ENCODE measurements around the gene NCAM2.

Gene NCAM2

GRCh38 chr21:21230672-21231071, 232.5 kb downstream of the NCAM2 start:
- no peak overlapping the region for H4K91ac ChIP-seq (ENCODE audit: low read length)
- DNase-seq: no peak

GRCh38 chr21:21231913-21232312, 233.7 kb downstream of the NCAM2 start:
- H4K8ac ChIP-seq (ENCODE audit: low read length): no peak overlapping the region
- H2BK12ac ChIP-seq (ENCODE audit: low read length in 2 of 2): no peak overlapping the region
- no peak overlapping the region for H2BK5ac ChIP-seq (ENCODE audit: low read depth, low read length, poor library complexity, severe bottlenecking)
- H3K23ac ChIP-seq (ENCODE audit: low read length in 2 of 2): no peak overlapping the region
- no peaks in the 10 kb centered on the region for H3K9me3 ChIP-seq (ENCODE audit: control insufficient read depth, low read length)
- H3K4me2 ChIP-seq (ENCODE audit: low read length, poor library complexity, severe bottlenecking): no peak overlapping the region
- H3K36me3 ChIP-seq (ENCODE audit: control insufficient read depth in 1 of 2, insufficient read depth in 2 of 2, low read depth in 1 of 2, low read length in 2 of 2): no peaks in the 10 kb centered on the region
- H3K4me1 ChIP-seq (ENCODE audit: control insufficient read depth, insufficient read depth, low read depth, low read length): no peaks in the 10 kb centered on the region
- H3K27me3 ChIP-seq (ENCODE audit: control insufficient read depth in 1 of 2, insufficient read depth in 1 of 2, low read length in 2 of 2): no peaks in the 10 kb centered on the region
- H3K14ac ChIP-seq (ENCODE audit: low read length in 2 of 2): no peak overlapping the region
- WGBS: 63% methylated on average over 1 of the region's 1 CpG
- H3K18ac ChIP-seq (ENCODE audit: low read depth in 1 of 2, low read length in 2 of 2): no peak overlapping the region
- H2AFZ ChIP-seq (ENCODE audit: low read depth, low read length): no peak overlapping the region
- H3K4ac ChIP-seq (ENCODE audit: low read depth in 1 of 2, low read length in 2 of 2): no peak overlapping the region
- H3K27ac ChIP-seq (ENCODE audit: low read length, poor library complexity, severe bottlenecking): no peak overlapping the region
- DNase-seq: no peak
- no peaks in the 10 kb centered on the region for H3K79me1 ChIP-seq (replicated peaks; ENCODE audit: low read length, poor library complexity, severe bottlenecking)
- H3K9ac ChIP-seq (ENCODE audit: low read length): no peak overlapping the region
- H4K91ac ChIP-seq (ENCODE audit: low read length): no peak overlapping the region
- H2AK5ac ChIP-seq (ENCODE audit: low read length, severe bottlenecking): no peak overlapping the region
- no peak overlapping the region for H2BK15ac ChIP-seq (ENCODE audit: low read depth, poor library complexity, severe bottlenecking)
- H2BK120ac ChIP-seq (ENCODE audit: low read depth, low read length): no peak overlapping the region
- H3K4me3 ChIP-seq (ENCODE audit: insufficient read depth in 1 of 2, low read depth in 1 of 2, low read length in 2 of 2): no peak overlapping the region

More at GRCh38 chr21:21230672-21231071, 232.5 kb downstream of the NCAM2 start:
- H4K8ac ChIP-seq (ENCODE audit: low read length): no peak overlapping the region
- no peak overlapping the region for H2BK5ac ChIP-seq (ENCODE audit: low read depth, low read length, poor library complexity, severe bottlenecking)
- no peak overlapping the region for H3K23ac ChIP-seq (ENCODE audit: low read length in 2 of 2)
- H2BK120ac ChIP-seq (ENCODE audit: low read depth, low read length): no peak overlapping the region
- no peak overlapping the region for H3K9ac ChIP-seq (ENCODE audit: low read length)
- H3K79me1 ChIP-seq (replicated peaks; ENCODE audit: low read length, poor library complexity, severe bottlenecking): no peaks in the 10 kb centered on the region
- no peak overlapping the region for H3K4me3 ChIP-seq (ENCODE audit: insufficient read depth in 1 of 2, low read depth in 1 of 2, low read length in 2 of 2)
- no peaks in the 10 kb centered on the region for H3K4me1 ChIP-seq (ENCODE audit: control insufficient read depth, insufficient read depth, low read depth, low read length)
- H3K14ac ChIP-seq (ENCODE audit: low read length in 2 of 2): no peak overlapping the region
- no peak overlapping the region for H2BK15ac ChIP-seq (ENCODE audit: low read depth, poor library complexity, severe bottlenecking)
- 27% methylated on average over 2 of the region's 3 CpGs for WGBS
- H3K9me3 ChIP-seq (ENCODE audit: control insufficient read depth, low read length): no peaks in the 10 kb centered on the region
- no peak overlapping the region for H3K27ac ChIP-seq (ENCODE audit: low read length, poor library complexity, severe bottlenecking)
- H2BK12ac ChIP-seq (ENCODE audit: low read length in 2 of 2): no peak overlapping the region
- H3K4ac ChIP-seq (ENCODE audit: low read depth in 1 of 2, low read length in 2 of 2): no peak overlapping the region
- no peak overlapping the region for H3K4me2 ChIP-seq (ENCODE audit: low read length, poor library complexity, severe bottlenecking)
- no peak overlapping the region for H2AFZ ChIP-seq (ENCODE audit: low read depth, low read length)
- no peaks in the 10 kb centered on the region for H3K36me3 ChIP-seq (ENCODE audit: control insufficient read depth in 1 of 2, insufficient read depth in 2 of 2, low read depth in 1 of 2, low read length in 2 of 2)
- H2AK5ac ChIP-seq (ENCODE audit: low read length, severe bottlenecking): no peak overlapping the region
- H3K18ac ChIP-seq (ENCODE audit: low read depth in 1 of 2, low read length in 2 of 2): no peak overlapping the region
- H3K27me3 ChIP-seq (ENCODE audit: control insufficient read depth in 1 of 2, insufficient read depth in 1 of 2, low read length in 2 of 2): no peaks in the 10 kb centered on the region

GRCh38 chr21:21232320-21232719, 234.1 kb downstream of the NCAM2 start:
- Histone ChIP-seq H2BK15ac (ENCODE audit: low read depth, poor library complexity, severe bottlenecking) (no peak overlapping the region), H3K27ac (ENCODE audit: low read length, poor library complexity, severe bottlenecking) (no peak overlapping the region), H3K27me3 (ENCODE audit: control insufficient read depth in 1 of 2, insufficient read depth in 1 of 2, low read length in 2 of 2) (no peaks in the 10 kb centered on the region), H3K4me1 (ENCODE audit: control insufficient read depth, insufficient read depth, low read depth, low read length) (no peaks in the 10 kb centered on the region), H3K18ac (ENCODE audit: low read depth in 1 of 2, low read length in 2 of 2) (no peak overlapping the region), H3K4ac (ENCODE audit: low read depth in 1 of 2, low read length in 2 of 2) (no peak overlapping the region), H4K8ac (ENCODE audit: low read length) (no peak overlapping the region), H3K9me3 (ENCODE audit: control insufficient read depth, low read length) (no peaks in the 10 kb centered on the region), H2AFZ (ENCODE audit: low read depth, low read length) (no peak overlapping the region), H3K36me3 (ENCODE audit: control insufficient read depth in 1 of 2, insufficient read depth in 2 of 2, low read depth in 1 of 2, low read length in 2 of 2) (no peaks in the 10 kb centered on the region), H3K4me2 (ENCODE audit: low read length, poor library complexity, severe bottlenecking) (no peak overlapping the region), H2BK120ac (ENCODE audit: low read depth, low read length) (no peak overlapping the region), H2BK12ac (ENCODE audit: low read length in 2 of 2) (no peak overlapping the region), H3K79me1 (replicated peaks; ENCODE audit: low read length, poor library complexity, severe bottlenecking) (no peaks in the 10 kb centered on the region), H4K91ac (ENCODE audit: low read length) (no peak overlapping the region), H3K4me3 (ENCODE audit: insufficient read depth in 1 of 2, low read depth in 1 of 2, low read length in 2 of 2) (no peak overlapping the region), H2BK5ac (ENCODE audit: low read depth, low read length, poor library complexity, severe bottlenecking) (no peak overlapping the region), H3K9ac (ENCODE audit: low read length) (peak overlapping the region; percentile 3), H3K14ac (ENCODE audit: low read length in 2 of 2) (no peak overlapping the region), H3K23ac (ENCODE audit: low read length in 2 of 2) (no peak overlapping the region), H2AK5ac (ENCODE audit: low read length, severe bottlenecking) (no peak overlapping the region)
- peak; percentile 45 for DNase-seq
- WGBS: no CpG with 5 or more reads among the region's 1 CpG

GRCh38 chr21:21233051-21233450, 234.8 kb downstream of the NCAM2 start:
- Histone ChIP-seq H2BK12ac (ENCODE audit: low read length in 2 of 2) (no peak overlapping the region), H3K4me2 (ENCODE audit: low read length, poor library complexity, severe bottlenecking) (no peak overlapping the region), H3K18ac (ENCODE audit: low read depth in 1 of 2, low read length in 2 of 2) (no peak overlapping the region), H2AFZ (ENCODE audit: low read depth, low read length) (no peak overlapping the region), H2BK15ac (ENCODE audit: low read depth, poor library complexity, severe bottlenecking) (no peak overlapping the region), H2AK5ac (ENCODE audit: low read length, severe bottlenecking) (no peak overlapping the region), H4K8ac (ENCODE audit: low read length) (no peak overlapping the region), H4K91ac (ENCODE audit: low read length) (no peak overlapping the region), H3K14ac (ENCODE audit: low read length in 2 of 2) (no peak overlapping the region), H3K23ac (ENCODE audit: low read length in 2 of 2) (no peak overlapping the region), H3K27ac (ENCODE audit: low read length, poor library complexity, severe bottlenecking) (no peak overlapping the region), H3K4me1 (ENCODE audit: control insufficient read depth, insufficient read depth, low read depth, low read length) (no peaks in the 10 kb centered on the region), H3K79me1 (replicated peaks; ENCODE audit: low read length, poor library complexity, severe bottlenecking) (no peaks in the 10 kb centered on the region), H3K9me3 (ENCODE audit: control insufficient read depth, low read length) (no peaks in the 10 kb centered on the region), H2BK5ac (ENCODE audit: low read depth, low read length, poor library complexity, severe bottlenecking) (no peak overlapping the region), H3K4ac (ENCODE audit: low read depth in 1 of 2, low read length in 2 of 2) (no peak overlapping the region), H2BK120ac (ENCODE audit: low read depth, low read length) (no peak overlapping the region), H3K27me3 (ENCODE audit: control insufficient read depth in 1 of 2, insufficient read depth in 1 of 2, low read length in 2 of 2) (no peaks in the 10 kb centered on the region), H3K9ac (ENCODE audit: low read length) (peak overlapping the region; percentile 3), H3K36me3 (ENCODE audit: control insufficient read depth in 1 of 2, insufficient read depth in 2 of 2, low read depth in 1 of 2, low read length in 2 of 2) (no peaks in the 10 kb centered on the region), H3K4me3 (ENCODE audit: insufficient read depth in 1 of 2, low read depth in 1 of 2, low read length in 2 of 2) (no peak overlapping the region)
- DNase-seq: no peak

All from mesenchymal stem cell (in vitro differentiated cells and primary cell).